C1 segment of cervical spinal cord (tissue), 14 donors: ENCODE measurements around the gene GCH1.
A peak's percentile ranks its signal among the peaks of the same experiment; 100 is the strongest.
"Not testable (repeated sequence)": the region's sequence is repeated elsewhere in the genome, so short reads cannot be mapped to it uniquely, and the experiment has no call there.

Source experiments
- DNase-seq, 14 donors: peaks; one replicate each; lab custom pipeline; 2025; lab: John Stamatoyannopoulos, UW

The GCH1 gene

DNA sequence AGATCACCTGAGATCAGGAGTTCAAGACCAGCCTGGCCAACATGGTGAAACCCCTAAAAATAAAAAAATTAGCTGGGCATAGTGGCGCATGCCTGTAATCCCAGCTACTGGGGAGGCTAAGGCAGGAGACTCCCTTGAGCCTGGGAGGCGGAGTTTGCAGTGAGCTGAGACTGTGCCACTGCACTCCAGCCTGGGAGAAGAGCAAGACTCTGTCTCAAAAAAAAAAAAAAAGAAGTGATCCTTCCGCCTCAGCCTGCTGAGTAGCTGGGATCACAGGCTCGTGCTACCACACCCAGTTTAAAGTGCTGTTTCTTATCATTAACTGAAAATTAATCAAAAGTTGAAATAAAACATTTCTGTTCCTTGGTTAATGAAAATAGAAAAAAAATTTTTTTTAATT is 6.3 kb upstream of the GCH1 start:
- not testable (repeated sequence) for DNase-seq

DNA sequence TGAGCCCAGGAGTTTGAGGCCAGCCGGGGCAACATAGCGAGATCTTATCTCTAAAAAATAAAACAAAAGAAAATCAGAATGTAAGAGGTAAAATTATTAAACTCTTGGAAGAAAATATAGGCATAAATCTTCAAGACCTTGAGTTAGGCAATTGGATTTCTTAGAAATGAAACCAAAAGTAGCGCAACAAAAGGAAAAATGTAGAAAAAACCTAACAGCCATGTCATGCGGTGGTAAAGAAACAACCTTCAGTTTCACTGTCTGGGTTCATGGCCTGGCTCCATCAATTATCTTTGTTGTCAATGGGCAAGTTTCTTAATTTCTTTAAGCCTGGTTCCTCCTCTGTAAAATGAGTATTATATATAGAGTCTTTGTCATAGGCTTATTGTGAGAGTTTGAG is 5.6 kb upstream of the GCH1 start:
- no peak for DNase-seq

DNA sequence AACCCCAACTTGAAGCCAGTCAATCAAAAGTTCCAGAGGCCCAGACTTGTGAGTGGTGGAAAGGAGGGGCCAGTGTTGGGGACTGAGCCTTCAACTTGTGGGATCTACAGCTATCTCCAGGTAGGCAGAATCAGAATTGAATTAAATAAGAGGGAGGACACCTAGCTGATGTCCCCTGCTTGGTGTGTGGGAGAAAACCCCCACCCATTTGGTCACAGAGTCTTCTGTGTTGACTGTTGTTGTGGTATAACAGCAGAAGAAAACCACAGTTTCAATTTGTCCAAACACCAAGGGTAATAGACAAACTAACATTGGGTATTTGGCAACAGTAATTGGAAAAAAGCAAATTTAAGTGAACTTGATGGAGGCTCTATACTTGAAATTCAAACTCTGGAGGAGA is 3.4 kb upstream of the GCH1 start:
- DNase-seq = no peak

DNA sequence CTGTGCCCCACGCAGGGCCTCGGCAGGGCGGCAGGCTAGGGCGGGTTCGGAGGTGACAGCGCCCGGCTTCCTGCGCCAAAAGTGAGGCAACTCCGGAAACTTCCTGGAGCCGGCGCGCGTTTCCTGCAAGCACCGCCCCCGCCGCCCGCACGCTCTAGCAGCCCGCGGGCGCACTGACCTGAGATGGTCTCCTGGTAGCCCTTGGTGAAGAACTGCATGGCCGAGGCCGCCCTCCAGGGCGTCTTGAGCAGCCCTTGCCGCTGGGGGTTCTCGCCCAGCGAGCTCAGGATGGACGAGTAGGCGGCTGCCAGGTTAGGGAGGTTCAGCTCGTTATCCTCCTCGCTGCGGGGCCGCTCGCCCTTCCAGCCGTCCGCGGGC is 494 bp downstream of the GCH1 start:
- peak in 6 of 14 donors; percentile 8 to 37 (median 28) for DNase-seq

DNA sequence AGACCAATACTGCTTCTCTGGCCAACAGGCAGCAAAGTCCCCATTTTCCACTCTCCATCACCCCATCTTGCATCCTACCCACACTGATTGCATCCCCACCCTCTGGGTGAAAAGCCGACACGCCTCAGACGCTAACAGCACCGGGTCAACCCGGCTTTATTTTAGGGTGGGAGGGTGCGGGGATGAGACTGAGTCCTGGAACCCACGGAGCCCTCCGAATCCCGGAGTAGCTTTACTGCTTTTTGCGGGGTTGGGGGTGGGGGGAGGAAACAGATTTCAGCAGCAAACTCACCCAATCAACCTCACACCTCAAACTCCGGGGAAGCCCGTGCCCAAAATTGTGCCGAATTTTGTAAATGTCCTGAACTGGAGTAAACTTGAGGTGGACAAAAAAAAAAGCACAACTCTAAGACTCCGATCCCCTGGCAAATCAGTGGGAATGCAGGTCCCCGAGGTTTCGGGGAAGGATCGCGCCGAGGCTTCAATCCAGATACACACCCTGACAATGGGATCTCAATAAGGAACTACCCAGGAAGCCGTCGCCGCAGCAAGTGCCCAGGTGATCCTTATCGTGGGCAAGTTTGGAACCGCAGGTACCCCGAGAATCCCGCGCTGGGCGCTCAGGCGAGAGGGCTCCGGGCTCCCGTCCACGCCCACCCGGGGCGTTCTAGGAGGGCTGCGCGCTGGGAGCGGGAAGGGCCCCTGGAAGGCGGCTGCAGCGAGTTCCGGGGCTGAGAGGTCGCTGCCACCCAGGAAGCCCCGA is 1.1 kb downstream of the GCH1 start:
- DNase-seq = peak in 2 of 14 donors; percentile 9 to 26

DNA sequence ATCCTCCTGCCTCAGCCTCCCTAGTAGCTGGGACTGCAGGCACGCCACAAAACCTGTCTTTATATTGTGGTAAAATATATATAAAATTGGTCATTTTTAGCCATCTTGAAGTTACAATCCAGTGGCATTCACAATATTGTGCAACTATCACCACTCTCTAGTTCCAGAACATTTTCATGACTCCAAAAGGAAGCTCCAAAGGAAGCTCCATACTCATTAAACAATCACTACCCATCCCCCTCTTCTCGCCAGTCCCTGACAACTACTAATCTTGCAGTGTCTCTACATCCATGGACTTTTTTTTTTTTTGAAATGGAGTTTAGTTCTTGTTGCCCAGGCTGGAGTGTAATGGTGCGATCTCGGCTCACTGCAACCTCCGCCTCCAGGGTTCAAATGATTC is 3.1 kb downstream of the GCH1 start:
- DNase-seq = no peak

DNA sequence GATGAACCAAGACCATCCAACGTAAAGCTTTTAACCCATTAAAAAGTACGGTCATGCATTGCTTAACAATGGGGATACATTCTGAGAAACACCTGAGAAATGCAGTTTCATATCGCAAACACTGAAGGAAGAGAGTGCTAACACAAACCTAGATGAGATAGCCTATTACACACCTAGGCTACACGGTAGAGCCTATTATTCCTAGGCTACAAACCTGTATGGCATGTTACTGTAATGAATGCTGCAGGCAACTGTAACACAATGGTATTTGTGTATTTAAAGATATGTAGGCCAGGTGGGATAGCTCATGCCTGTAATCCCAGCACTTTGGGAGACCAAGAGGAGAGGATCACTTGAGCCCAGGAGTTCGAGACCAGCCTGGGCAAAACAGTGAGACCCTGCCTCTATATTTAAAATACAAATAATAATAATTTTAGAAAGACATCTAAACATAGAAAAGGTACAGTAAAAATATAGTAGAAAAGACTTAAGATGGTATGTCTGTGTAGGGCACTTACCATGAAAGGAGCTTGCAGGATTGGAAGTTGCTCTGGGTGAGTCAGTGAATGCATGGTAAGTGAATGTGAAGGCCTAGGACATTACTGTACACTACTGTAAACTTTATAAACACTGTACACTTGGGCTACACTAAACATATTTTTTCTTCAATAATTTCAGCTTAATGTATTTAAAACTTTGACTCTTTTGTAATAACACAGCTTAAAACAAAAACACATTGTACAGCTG is 4.6 kb downstream of the GCH1 start:
- not testable (repeated sequence) for DNase-seq

DNA sequence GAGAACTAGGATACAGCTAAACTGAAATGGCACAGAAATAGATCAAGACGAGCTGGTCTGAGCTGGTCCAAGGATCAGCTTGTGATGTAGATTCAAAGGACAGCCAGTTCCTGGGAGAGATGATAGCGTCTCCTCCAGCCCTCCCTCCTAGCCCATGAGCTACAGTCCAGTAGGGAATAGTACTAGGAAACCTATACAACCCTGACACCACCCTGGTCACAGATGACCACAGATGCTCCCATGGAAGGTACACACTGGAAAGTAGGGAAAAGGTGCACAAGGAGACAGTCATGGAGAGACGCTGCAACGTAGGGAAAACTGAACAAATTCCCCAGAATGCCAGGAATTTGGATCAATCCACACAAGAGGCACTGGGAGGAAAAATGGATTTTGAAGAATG is 6.9 kb downstream of the GCH1 start:
- DNase-seq = no peak

DNA sequence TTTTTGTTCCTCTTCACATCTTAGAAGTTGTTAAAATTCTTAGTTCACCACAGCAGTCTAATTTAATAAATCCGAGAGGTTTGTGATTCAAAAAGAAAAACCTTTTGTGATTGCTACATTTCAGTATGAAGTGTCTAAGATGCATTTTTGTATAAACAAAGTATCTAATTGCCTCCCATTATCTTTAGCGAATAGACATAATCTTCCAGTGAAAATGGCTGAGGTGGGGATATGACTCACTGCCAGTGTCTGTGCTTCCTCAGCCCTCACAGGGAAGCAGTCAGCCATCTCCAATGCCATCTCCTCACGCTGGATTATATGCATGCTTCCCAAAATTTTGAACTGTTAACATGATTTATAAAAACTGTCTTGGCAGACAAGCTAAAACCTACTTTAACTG is 7.6 kb downstream of the GCH1 start:
- no peak for DNase-seq

DNA sequence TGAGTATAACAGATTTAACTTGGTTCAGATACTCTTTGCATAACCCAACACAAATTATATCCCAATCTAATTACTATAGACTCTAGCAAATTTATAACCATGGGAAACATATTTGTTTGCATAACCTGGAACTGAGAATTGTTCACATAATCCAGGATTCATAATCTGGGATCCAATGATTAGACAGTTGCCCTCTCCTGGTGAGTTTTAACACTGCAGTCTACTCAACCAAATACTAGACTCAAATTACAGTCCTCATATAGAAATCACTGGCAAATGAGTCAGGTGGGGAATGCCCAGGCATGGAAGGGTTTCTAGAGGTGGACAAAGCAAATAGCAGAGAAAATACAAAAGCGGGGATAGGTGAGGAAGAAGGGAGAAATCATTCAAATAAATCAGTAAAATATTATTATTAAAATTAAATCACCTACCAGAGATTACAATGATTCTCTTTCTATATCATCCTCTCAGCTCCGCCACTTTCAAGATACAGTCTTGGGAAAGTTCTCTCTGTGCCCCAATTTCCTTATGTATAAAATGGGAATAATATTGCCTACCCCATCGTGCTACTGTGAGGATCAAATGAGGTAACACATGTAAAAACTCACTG is 9.4 kb downstream of the GCH1 start:
- no peak for DNase-seq

DNA sequence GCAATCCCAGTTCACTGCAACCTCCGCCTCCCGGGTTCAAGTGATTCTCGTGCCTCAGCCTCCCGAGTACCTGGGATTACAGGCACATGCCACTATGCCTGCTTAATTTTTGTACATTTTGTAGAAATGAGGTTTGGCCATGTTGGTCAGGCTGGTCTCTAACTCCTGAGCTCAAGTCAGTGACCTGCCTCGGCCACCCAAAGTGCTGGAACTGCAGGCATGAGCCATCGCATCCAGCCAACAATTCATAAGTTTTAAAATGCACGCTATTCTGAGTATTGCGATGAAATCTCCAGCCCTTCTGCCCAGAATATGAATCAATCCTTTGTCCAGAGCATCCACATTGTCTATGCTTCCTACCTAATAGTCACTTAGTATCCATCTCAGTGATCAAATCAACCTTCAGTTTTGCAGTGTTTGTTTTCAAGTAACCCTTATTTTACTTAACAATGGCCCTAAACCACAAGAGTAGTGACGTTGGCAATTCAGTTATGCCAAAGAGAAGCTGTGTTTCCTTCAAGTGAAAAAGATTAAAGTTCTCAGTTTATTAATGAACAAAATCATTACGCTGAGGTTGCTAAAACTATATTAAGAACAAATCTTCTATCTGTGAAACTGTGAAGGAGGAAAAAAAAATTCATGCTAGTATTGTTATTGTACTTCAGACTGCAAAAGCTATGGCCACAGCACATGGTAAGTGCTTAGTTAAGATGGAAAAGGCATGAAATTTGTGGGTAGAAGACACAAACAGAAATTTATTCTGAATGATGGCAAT is 11.0 kb downstream of the GCH1 start:
- DNase-seq = no peak

DNA sequence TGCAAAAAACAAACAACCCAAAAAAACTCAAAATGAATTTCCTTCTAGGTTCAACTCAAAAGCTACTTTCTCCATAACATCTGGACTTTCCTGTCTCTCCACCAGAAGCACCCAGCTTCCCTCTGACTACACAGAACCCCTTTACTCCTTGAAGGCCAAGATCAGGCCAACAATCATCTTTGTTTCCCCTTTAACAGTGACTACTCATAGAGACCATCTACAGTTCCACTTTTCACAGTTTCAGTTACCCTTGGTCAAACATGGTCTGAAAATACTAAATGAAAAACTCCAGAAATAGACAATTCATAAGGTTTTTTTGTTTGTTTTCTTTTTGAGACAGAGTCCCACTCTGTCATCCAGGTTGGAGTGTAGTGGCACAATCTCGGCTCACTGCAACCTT is 11.8 kb downstream of the GCH1 start:
- no peak for DNase-seq

DNA sequence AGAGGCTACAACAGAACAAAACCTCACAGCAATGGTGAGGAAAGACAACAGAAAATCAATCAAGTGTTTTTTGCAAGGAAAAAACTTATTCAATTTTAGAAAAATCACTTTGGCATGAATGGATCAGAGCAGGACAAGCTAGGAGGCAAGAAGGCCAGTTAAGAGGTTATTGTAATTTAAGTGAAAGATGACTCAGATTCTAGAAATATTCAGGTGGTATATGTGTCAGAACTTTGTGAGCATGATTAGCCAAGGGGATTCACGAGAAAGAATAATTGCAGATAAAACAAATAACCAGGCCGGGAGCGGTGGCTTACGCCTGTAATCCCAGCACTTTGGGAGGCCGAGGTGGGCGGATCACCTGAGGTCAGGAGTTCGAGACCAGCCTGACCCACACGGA is 12.7 kb downstream of the GCH1 start:
- no peak for DNase-seq

DNA sequence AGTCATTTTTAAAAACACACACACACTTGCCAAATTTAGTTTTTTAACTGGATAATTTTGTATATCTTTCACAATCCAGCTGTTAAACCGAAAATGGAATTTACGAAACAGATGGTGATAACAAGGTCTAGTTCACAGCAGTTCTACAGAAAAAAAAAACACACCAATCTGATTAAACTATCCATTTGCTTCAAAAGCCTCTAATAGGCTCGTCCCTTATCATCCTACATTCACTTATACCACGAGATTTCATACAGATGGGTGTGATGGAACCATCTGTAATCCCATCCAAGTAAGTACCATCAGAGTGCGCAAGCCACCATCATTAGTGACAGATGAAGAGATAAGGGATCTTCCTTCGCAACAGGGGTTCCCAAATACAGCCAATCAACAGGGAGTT is 20.1 kb downstream of the GCH1 start:
- DNase-seq = no peak

DNA sequence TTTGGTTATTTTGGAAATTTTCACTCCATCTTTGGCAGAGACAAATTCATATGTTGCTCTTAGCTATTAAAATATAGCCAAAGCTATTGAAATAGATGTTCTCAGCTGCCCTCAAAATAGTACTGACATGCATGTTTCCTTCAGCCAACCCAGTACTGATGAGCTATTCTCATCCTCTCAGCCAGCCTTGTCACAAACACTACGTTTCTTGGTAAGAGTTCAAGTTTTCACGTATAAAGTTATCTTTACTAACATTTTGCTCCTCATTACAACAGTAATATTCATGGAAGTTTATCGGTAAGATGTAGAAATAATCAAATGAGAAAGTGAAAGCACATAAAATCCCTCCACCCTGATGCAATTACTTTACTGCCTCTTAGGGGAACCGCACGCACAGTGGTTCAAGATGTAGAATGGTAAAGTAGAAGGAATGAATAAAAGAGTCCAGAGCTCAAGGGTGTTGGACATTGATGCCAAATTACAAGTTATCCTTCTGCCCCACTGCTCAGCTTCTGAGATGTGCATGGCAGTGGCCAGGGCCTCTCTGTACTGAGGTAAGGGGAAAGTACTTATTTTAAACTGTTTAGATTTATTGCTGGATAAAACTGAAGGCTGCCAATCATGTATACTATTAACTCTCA is 20.7 kb downstream of the GCH1 start:
- no peak for DNase-seq

DNA sequence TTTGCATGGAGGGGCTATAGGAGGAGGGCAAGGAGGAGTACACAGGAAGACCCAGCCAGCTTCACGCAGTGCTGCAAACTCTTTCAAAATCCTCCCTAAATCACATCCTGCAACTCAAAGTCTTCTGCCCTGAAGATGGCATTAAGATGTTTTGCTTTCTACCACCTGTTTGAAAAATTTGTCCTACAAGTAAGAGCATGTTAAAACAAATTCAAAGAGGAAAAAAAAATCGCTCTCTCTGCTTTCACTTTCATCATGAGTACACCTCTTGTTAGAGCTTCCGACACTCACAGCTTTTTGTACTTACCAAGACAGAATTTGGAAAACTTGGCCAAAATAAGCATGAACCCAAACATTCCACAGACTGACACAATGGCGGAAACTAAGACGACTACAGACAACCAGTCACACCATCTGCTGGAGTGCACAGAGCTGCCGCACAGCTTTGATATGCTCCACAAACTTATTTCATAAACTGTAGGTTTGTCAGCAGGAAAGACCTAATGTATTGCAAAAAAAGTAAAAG is 21.3 kb downstream of the GCH1 start:
- peak in 1 of 14 donors; percentile 8 for DNase-seq

DNA sequence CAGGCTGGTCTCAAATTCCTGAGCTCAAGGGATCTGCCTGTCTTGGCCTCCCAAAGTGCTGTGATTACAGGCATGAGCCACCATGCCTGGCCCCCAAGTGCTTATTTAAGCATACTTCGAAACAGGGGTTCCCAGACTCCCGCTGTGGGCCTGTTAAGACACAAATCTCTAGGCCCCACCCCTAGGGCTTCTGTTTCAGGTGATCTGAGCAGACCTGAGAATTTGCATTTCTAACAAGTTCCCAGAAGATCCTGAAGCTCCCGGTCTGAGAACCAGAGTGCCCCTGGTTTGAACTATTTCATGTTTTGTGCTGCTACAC is 25.0 kb downstream of the GCH1 start:
- no peak for DNase-seq

DNA sequence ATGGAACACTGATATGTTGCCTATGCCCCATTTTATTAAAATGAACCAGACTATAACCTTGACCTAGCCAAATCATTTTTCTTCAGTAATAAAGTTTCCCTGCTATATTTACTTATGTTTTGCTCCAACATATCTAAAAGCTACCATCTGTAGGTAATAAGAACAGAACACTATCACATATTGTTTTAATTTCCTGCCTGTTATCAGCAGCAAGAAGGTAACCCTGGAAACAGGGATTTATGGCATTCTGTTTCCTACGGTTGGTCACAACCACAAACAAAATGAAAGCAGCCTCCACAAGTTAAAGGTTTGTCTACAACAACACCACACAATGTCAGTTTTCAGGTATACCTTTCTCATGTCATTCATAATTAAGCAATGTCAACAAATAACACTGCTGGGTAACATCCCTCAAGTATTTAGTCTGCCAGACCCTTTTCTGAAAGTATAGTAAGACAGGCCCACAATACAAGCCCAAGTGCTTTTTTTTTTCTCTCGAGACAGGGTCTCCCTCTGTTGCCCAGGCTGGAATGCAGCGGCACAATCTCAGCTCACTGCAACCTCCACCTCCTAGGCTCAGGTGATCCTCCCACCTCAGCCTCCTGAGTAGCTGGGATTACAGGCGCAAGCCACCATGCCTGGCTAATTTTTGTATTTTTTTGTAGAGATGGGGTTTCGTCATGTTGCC is 25.5 kb downstream of the GCH1 start:
- DNase-seq = no peak

DNA sequence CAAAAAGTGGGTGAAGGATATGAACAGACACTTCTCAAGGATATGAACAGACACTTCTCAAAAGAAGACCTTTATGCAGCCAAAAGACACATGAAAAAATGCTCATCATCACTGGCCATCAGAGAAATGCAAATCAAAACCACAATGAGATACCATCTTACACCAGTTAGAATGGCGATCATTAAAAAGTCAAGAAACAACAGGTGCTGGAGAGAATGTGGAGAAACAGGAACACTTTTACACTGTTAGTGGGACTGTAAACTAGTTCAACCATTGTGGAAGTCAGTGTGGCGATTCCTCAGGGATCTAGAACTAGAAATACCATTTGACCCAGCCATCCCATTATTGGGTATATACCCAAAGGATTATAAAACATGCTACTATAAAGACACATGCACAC is 27.0 kb downstream of the GCH1 start:
- not testable (repeated sequence) for DNase-seq

DNA sequence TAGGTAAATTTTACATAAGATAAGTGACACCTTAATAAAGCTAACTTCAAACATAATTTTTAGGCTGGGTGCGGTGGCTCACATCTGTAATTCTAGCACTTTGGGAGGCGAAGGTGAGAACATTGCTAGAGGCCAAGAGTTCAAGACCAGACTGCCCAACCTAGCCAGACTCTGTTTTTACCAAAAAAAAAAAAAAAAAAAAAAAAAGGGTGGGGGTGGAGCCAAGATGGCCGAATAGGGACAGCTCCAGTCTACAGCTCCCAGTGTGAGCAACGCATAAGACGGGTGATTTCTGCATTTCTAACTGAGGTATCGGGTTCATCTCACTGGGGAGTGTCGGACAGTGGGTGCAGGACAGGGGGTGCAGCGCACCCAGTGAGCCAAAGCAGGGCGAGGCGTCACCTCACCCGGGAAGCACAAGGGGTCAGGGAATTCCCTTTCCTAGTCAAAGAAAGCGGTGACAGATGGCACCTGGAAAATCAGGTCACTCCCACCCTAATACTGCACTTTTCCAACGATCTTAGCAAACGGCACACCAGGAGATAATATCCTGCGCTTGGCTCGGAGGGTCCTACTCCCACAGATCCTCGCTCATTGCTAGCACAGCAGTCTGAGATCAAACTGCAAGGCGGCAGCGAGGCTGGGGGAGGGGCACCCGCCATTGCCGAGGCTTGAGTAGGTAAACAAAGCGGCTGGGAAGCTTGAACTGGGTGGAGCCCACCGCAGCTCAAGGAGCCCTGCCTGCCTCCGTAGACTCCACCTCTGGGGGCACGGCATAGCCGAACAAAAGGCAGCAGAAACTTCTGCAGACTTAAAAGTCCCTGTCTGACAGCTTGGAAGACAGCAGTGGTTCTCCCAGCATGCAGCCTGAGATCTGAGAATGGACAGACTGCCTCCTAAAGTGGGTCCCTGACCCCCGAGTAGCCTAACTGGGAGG is 32.2 kb downstream of the GCH1 start:
- peak in 1 of 14 donors; percentile 46 for DNase-seq
